Measurements from ENCODE around the gene PBLD.

DNA sequence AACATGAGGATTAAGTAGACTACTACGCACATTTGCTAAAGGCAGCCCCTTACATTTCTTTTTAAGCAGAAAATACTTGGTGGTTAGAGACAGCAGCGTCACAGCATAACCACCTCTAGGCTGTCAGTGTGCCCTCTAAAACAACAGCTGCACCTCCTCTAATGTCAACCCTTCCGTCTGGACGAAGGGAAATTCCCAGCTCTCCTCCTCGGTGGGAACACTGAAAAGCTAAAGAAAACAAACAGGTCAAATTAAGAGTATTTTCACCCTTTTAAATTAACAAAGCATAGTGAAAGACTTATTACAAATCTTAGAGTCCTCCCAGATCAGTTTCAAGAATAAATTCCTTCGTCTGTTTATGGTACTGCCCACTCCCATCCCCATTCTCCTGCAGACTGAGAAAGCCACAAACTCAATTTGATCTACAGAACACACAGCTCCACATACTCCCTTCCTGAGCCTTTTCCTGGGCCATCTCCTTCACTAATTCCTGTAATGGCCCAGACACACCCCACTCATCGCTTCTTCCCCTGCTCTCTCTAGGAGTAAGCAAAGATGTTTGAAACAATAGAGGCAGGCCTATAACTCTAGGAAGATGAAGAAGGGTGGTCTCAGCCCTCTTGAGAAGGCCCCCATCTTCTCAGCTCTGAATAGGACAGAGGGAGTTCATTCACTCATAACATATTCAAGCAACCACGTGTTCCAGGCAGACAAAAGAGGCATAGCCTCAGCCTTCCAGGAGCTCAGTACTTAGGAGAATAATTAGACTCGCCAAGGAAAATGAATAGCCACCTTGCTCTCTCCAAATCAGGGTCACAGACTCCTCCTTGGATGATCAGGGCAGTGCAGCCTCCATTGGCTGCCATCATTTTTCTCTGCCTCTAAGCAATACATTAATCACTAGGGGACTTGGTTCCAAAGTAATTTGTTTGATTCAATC is 48.4 kb downstream of the PBLD start:
- TF ChIP-seq EZH2phosphoT487 (IDR thresholded peaks at IDR 0.05; ENCODE audit: low read length), result no peak
- TF ChIP-seq, protein P1, sequence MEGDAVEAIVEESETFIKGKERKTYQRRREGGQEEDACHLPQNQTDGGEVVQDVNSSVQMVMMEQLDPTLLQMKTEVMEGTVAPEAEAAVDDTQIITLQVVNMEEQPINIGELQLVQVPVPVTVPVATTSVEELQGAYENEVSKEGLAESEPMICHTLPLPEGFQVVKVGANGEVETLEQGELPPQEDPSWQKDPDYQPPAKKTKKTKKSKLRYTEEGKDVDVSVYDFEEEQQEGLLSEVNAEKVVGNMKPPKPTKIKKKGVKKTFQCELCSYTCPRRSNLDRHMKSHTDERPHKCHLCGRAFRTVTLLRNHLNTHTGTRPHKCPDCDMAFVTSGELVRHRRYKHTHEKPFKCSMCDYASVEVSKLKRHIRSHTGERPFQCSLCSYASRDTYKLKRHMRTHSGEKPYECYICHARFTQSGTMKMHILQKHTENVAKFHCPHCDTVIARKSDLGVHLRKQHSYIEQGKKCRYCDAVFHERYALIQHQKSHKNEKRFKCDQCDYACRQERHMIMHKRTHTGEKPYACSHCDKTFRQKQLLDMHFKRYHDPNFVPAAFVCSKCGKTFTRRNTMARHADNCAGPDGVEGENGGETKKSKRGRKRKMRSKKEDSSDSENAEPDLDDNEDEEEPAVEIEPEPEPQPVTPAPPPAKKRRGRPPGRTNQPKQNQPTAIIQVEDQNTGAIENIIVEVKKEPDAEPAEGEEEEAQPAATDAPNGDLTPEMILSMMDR (IDR thresholded peaks at IDR 0.05; ENCODE audit: low read length), result no peak
